Upper lobe of left lung (tissue), 6 donors: ENCODE data around the gene EPHB4. TPM values are rescaled to one million over a fixed set of nuclear protein-coding genes. Genes with fewer than 3 reads are reported as not detected.
A peak's percentile ranks its signal among the peaks of the same experiment; 100 is the strongest.

Experiments
- ATAC-seq, 2 donors: fragments of 200-7000 bp; cut with Tn5 transposase; one replicate each; pipeline ENCODE4 v1.9.1; 2022; ENCODE audit warnings: mild to moderate bottlenecking in 2 of 2, moderate library complexity in 2 of 2; ENCODE audit not compliant: low FRiP score in 2 of 2
- DNase-seq, 2 donors: peaks; one replicate each; pipeline ENCODE4 v3.0.0-alpha.2; 2019 to 2020
- H3K27ac ChIP-seq, 4 donors: fragments of 200-600 bp; sonication (generic); one replicate each; pipeline ENCODE4 v1.5.1; 2016 to 2019
- H3K27me3 ChIP-seq, 4 donors: fragments of 200-600 bp; sonication (generic); one replicate each; pipeline ENCODE4 v1.5.1; 2017 to 2019
- H3K36me3 ChIP-seq, 4 donors: fragments of 200-600 bp; sonication (generic); one replicate each; pipeline ENCODE4 v1.5.1; 2016 to 2019
- H3K4me1 ChIP-seq, 4 donors: fragments of 200-600 bp; sonication (generic); one replicate each; pipeline ENCODE4 v1.5.1; 2018 to 2019
- H3K4me3 ChIP-seq, 4 donors: fragments of 200-600 bp; sonication (generic); one replicate each; pipeline ENCODE4 v1.5.1; 2017 to 2019; ENCODE audit warnings: mild to moderate bottlenecking in 2 of 4, moderate library complexity in 1 of 4
- H3K9me3 ChIP-seq, 4 donors: fragments of 200-600 bp; sonication (generic); one replicate each; pipeline ENCODE4 v1.5.1; 2018 to 2019
- EP300 ChIP-seq, 4 donors: sonication (generic); formaldehyde crosslinking; IDR thresholded peaks; one replicate each; pipeline ENCODE4 v1.5.1; 2017; ENCODE audit warnings: antibody characterized with exemption in 4 of 4, control low read depth in 2 of 4
- POLR2A ChIP-seq, 4 donors: fragments of 450-650 bp; IDR thresholded peaks; one replicate each; pipeline ENCODE4 v1.5.1; 2016 to 2017; ENCODE audit warnings: antibody characterized with exemption in 4 of 4, mild to moderate bottlenecking in 2 of 4
- POLR2AphosphoS5 ChIP-seq, 2 donors: sonication (generic); formaldehyde crosslinking; IDR thresholded peaks; one replicate each; pipeline ENCODE4 v1.5.1; 2017; ENCODE audit warnings: antibody characterized with exemption in 2 of 2
- WGBS, 2 donors: methylation state at CpG; one replicate each; pipeline ENCODE4 v1.1.5; 2017 to 2018; 5-methylcytosine and 5-hydroxymethylcytosine counted together
- total RNA-seq, 6 donors: library from RNA; depleted of rRNA in 4 of 6; stranded (reverse); fragments of >200 nt in 4 of 6; gene quantifications; one replicate each; pipeline versions ENCODE4 v1.1.0 to v1.2.1, GENCODE V29; 2016 to 2021
- TF ChIP-seq, protein P1 (sequence below), 6 experiments: fragments of 450-650 bp in 4 of 6; fragments of 200-600 bp in 2 of 6; sonication (generic) in 2 of 6; IDR thresholded peaks; one replicate each; pipeline ENCODE4 v1.5.1; 2016 to 2019; ENCODE audit warnings: antibody characterized with exemption in 6 of 6
- donor health status: DM: no; HTN: no; CAD: no; lungs with moderate emphysema.
- donor health status: DM: no; HTN: yes; CAD: no; lungs with severe emphysema.

EPHB4 gene
- 10 to 100 TPM; 36.7 to 96.5 (median 56.6) TPM for total RNA-seq

DNA sequence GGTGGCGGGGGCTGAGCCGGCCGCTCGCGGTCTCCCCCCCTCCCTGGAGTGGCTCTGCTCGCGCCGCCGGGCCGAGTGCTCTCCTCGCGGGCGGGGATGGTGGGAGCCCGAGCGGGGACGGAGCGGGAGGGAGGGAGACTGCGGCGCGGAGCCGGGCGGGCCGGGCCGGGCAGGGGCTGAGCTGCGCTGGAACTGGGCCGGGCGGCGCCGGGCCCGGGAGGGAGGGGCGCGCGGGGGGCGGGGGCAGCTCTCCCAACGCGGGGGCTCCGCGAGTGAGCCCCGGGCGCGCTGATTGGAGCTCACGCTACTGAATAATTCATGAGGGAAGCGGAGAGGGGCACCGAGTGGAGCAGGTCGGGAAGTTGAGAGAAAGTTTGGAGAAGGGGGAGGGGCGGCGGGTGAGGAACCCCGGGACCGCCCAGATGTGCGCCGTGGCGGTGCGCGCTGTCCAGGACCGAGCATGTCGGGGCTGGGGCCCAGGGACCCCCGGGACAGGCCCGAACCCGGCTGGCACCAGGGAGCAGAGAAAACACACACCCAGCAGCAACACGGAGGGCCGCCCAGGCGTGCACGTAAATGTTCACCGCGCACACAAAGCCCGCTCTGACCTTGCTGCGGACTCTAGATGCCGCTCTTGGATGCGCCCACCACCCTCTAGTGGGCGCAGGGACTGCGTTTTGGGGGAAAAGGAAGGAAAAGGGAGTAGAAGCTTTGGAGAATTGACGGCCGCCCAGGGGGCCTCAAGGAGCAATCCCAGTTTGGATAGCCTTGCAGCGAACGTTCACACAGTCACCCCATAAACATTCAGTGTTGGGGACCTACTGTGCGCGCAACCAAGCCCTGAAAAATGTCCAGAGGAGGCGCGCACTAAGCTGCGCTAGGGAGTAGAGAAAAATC, at the start of gene EPHB4:
Gene EPHB4, minus strand, starts transcription at position 194 of the 897 bp plus-strand sequence. CDS start 493 bp downstream, outside the sequence.
- DNase-seq (peak; percentile 88 to 95), ATAC-seq (peak; percentile 73 to 92)
- no peaks in the 10 kb centered on the region for H3K9me3 ChIP-seq
- WGBS, 2 donors, result 1 to 2% methylated on average over 32 to 53 of the region's 80 CpGs
- H3K4me3 ChIP-seq, result peak within 1 kb of the TSS; percentile 59 to 82 (median 76)
- H3K27ac ChIP-seq, result peak within 1 kb of the TSS; percentile 75 to 89 (median 82)
- H3K4me1 ChIP-seq, result peaks cover 36 to 61% (median 41%) of the 10 kb centered on the region in 4 donors
- TF ChIP-seq POLR2A (IDR thresholded peaks at IDR 0.05), result peak in 1 of 4 donors; percentile 26
- no peak for TF ChIP-seq POLR2AphosphoS5 (IDR thresholded peaks at IDR 0.05)
- TF ChIP-seq EP300 (IDR thresholded peaks at IDR 0.05), result no peak
- TF ChIP-seq, protein P1, sequence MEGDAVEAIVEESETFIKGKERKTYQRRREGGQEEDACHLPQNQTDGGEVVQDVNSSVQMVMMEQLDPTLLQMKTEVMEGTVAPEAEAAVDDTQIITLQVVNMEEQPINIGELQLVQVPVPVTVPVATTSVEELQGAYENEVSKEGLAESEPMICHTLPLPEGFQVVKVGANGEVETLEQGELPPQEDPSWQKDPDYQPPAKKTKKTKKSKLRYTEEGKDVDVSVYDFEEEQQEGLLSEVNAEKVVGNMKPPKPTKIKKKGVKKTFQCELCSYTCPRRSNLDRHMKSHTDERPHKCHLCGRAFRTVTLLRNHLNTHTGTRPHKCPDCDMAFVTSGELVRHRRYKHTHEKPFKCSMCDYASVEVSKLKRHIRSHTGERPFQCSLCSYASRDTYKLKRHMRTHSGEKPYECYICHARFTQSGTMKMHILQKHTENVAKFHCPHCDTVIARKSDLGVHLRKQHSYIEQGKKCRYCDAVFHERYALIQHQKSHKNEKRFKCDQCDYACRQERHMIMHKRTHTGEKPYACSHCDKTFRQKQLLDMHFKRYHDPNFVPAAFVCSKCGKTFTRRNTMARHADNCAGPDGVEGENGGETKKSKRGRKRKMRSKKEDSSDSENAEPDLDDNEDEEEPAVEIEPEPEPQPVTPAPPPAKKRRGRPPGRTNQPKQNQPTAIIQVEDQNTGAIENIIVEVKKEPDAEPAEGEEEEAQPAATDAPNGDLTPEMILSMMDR (IDR thresholded peaks at IDR 0.05), result peak in 2 of 6 experiments; percentile 12 to 14
- peaks cover under 1 to 16% (median 15%) of the 10 kb centered on the region in 4 donors for H3K36me3 ChIP-seq
- H3K27me3 ChIP-seq, result peaks cover 0 to 9% (median 3%) of the 10 kb centered on the region in 4 donors

DNA sequence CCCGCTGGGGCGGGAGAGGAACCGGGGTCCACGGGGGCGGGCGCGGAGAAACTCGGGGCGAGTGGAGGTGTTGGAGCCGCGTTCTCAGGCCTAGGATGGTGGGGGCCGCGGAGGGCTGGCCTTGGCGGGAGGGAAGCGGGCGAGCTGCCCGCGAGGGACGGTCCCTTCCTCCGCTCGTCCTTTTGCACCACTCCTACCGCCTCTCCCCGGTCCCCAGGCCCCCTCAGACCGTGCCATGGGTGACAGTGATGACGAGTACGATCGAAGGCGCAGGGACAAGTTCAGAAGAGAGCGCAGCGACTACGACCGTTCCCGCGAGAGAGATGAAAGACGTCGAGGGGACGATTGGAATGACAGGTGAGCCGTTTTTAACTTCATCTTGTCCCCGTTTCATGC, 48.0 kb upstream of the EPHB4 start:
- Histone ChIP-seq H3K27me3 (no peaks in the 10 kb centered on the region), H3K36me3 (peaks cover 10 to 56% (median 23%) of the 10 kb centered on the region in 4 donors), H3K4me1 (peaks cover 28 to 35% (median 31%) of the 10 kb centered on the region in 4 donors), H3K27ac (peak overlapping the region; percentile 92 to 98 (median 96)), H3K9me3 (no peaks in the 10 kb centered on the region), H3K4me3 (peak overlapping the region; percentile 93 to 100 (median 97))
- TF ChIP-seq EP300 (IDR thresholded peaks at IDR 0.05), result no peak
- no peak for TF ChIP-seq POLR2AphosphoS5 (IDR thresholded peaks at IDR 0.05)
- DNase-seq (no peak), ATAC-seq (peak; percentile 56 to 60)
- WGBS, 2 donors, result 0 to 1% methylated on average over 20 to 37 of the region's 39 CpGs

DNA sequence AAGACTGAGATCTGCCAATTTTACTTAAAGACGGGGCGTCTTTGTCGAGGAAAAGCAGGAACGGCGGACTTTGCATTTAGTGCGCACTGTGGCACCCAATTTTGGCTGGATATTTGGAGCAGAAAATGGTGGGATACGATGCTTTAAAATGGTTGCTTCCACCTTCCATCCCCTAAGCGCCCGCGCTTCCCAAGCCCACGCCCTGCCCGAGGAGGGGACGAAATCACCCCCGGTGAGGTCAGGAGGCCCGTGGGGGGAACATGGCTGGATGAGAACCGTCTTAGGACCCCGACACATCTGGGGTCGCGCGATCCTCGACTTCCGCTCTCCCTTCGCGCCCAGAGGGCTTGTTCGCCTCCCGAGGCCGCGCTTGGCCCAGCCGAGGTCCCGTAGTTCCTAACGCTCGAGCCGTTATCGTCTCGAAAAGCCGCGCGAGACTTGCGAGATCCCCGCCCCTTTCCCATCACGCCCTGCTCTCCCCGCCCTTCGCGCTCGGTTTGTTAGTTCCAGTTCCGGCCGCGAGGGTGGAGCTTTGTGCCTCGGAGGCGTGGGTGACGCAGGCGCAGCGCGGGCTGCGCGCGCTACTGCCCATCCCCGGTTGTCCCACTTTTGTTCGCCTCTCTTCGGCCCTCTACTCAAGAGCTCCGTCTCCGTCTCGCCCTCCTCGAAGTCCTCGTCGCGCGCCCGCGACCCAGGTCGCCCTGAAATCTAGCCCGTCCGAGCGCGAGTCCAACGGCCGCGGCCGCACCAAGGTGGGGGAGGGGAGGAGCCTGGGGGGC, 47.4 kb upstream of the EPHB4 start, which contains the start of gene SRRT:
Gene SRRT, plus strand, starts transcription at position 527 of the 779 bp plus-strand sequence. CDS start 488 bp downstream, outside the sequence.
- WGBS, 2 donors, result 4 to 5% methylated on average over 4 to 68 of the region's 79 CpGs
- peaks cover 10 to 54% (median 21%) of the 10 kb centered on the region in 4 donors for H3K36me3 ChIP-seq
- peak within 1 kb of the TSS; percentile 92 to 98 (median 96) for H3K27ac ChIP-seq
- no peaks in the 10 kb centered on the region for H3K27me3 ChIP-seq
- DNase-seq, result peak; percentile 97 to 98
- peak; percentile 98 for ATAC-seq
- no peaks in the 10 kb centered on the region for H3K9me3 ChIP-seq
- peak within 1 kb of the TSS; percentile 93 to 100 (median 97) for H3K4me3 ChIP-seq
- peaks cover 28 to 35% (median 30%) of the 10 kb centered on the region in 4 donors for H3K4me1 ChIP-seq
- TF ChIP-seq, protein P1 (IDR thresholded peaks at IDR 0.05), result peak; percentile 44 to 95 (median 90)
- peak in 1 of 4 donors; percentile 92 for TF ChIP-seq EP300 (IDR thresholded peaks at IDR 0.05)
- TF ChIP-seq POLR2AphosphoS5 (IDR thresholded peaks at IDR 0.05), result peak; percentile 99
- TF ChIP-seq POLR2A (IDR thresholded peaks at IDR 0.05), result peak; percentile 58 to 98 (median 96)

DNA sequence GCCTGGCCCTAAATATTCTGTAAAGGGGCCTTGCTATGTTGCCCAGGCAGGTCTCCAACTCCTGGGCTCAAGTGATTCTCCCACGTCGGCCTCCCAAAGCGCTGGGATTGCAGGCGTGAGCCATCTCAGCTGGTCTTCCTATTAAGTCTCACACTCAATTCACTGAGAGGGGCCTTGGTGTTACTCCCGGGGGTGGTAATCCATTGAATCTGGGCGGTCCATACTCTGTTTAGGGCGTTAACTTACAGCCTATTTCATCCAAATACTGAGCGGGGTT, 46.9 kb upstream of the EPHB4 start:
- TF ChIP-seq, protein P1 (IDR thresholded peaks at IDR 0.05), result no peak
- TF ChIP-seq EP300 (IDR thresholded peaks at IDR 0.05) (no peak), POLR2AphosphoS5 (IDR thresholded peaks at IDR 0.05) (no peak)
- Histone ChIP-seq H3K36me3 (peaks cover 10 to 49% (median 20%) of the 10 kb centered on the region in 4 donors), H3K4me1 (peaks cover 28 to 35% (median 29%) of the 10 kb centered on the region in 4 donors), H3K27me3 (no peaks in the 10 kb centered on the region), H3K27ac (peak overlapping the region; percentile 92 to 98 (median 96)), H3K4me3 (peak overlapping the region; percentile 66 to 100 (median 95)), H3K9me3 (no peaks in the 10 kb centered on the region)
- WGBS, 2 donors, result 60 to 65% methylated on average over 2 to 8 of the region's 8 CpGs
- peak in 1 of 2 donors; percentile 1 for ATAC-seq
- DNase-seq, result no peak
